Activated CD4-positive, alpha-beta T cell treated with anti-CD3 and anti-CD28 coated beads, Interleukin-2, amount 50 U/mL, for 16 hours (primary cell): ENCODE data around the gene ANO4.

Experiments used
- DNase-seq: peaks from one replicate; pipeline ENCODE4 v3.0.0-alpha.2; 2020

The ANO4 gene

GRCh38 chr12:100794441-100795173 is at the start of gene ANO4:
Gene ANO4 (plus strand): TSS chr12:100794776. CDS start chr12:100901786, 107,010 bp downstream.
- no peak for DNase-seq

- no peak for DNase-seq
Observed at GRCh38 chr12:100745378-100746071, 49.1 kb upstream of the ANO4 start.

GRCh38 chr12:100752841-100753240 is 41.7 kb upstream of the ANO4 start:
- no peak for DNase-seq

GRCh38 chr12:100753837-100754236 is 40.7 kb upstream of the ANO4 start:
- DNase-seq: no peak

GRCh38 chr12:100755186-100755585 is 39.4 kb upstream of the ANO4 start:
- DNase-seq: no peak

- DNase-seq: no peak
Observed at GRCh38 chr12:100758083-100758482, 36.5 kb upstream of the ANO4 start.

GRCh38 chr12:100767371-100767770 is 27.2 kb upstream of the ANO4 start:
- DNase-seq: no peak

GRCh38 chr12:100767950-100768349 is 26.6 kb upstream of the ANO4 start:
- no peak for DNase-seq

- DNase-seq: no peak
Observed at GRCh38 chr12:100778967-100779590, 15.5 kb upstream of the ANO4 start.

GRCh38 chr12:100789146-100789545 is 5.4 kb upstream of the ANO4 start:
- no peak for DNase-seq

GRCh38 chr12:100789975-100790374 is 4.6 kb upstream of the ANO4 start:
- DNase-seq: no peak

GRCh38 chr12:100790552-100790951 is 4.0 kb upstream of the ANO4 start:
- DNase-seq: no peak

GRCh38 chr12:100793182-100793581 is 1.4 kb upstream of the ANO4 start:
- DNase-seq: no peak

GRCh38 chr12:100795174-100795799 is 711 bp downstream of the ANO4 start:
- DNase-seq: no peak

- DNase-seq: no peak
Observed at GRCh38 chr12:100795800-100796179, 1.2 kb downstream of the ANO4 start.

GRCh38 chr12:100796621-100797020 is 2.0 kb downstream of the ANO4 start:
- no peak for DNase-seq

- no peak for DNase-seq
Observed at GRCh38 chr12:100797246-100797645, 2.7 kb downstream of the ANO4 start.

- DNase-seq: no peak
Observed at GRCh38 chr12:100797786-100798185, 3.2 kb downstream of the ANO4 start.

GRCh38 chr12:100798286-100799160 is 3.9 kb downstream of the ANO4 start:
- no peak for DNase-seq

GRCh38 chr12:100799770-100800169 is 5.2 kb downstream of the ANO4 start:
- no peak for DNase-seq

GRCh38 chr12:100800723-100801122 is 6.1 kb downstream of the ANO4 start:
- DNase-seq: no peak

- no peak for DNase-seq
Observed at GRCh38 chr12:100801320-100801719, 6.7 kb downstream of the ANO4 start.

- no peak for DNase-seq
Observed at GRCh38 chr12:100808777-100809176, 14.2 kb downstream of the ANO4 start.
